ENCODE results near the gene FBP1.
"Not testable (repeated sequence)": the region's sequence is repeated elsewhere in the genome, so short reads cannot be mapped to it uniquely, and the experiment has no call there.

The FBP1 gene

GRCh38 chr9:94619026-94619425, 20.3 kb downstream of the FBP1 start:
- DNase-seq = no peak

- no peak for DNase-seq
Observed at GRCh38 chr9:94613003-94613402, 26.3 kb downstream of the FBP1 start.

GRCh38 chr9:94612071-94612470, 27.2 kb downstream of the FBP1 start:
- DNase-seq = no peak

- no peak for DNase-seq
Observed at GRCh38 chr9:94611638-94612068, 27.7 kb downstream of the FBP1 start.

GRCh38 chr9:94610181-94610606, 29.1 kb downstream of the FBP1 start:
- peak; percentile 26 for DNase-seq

GRCh38 chr9:94607423-94607691, 32.0 kb downstream of the FBP1 start:
- no peak for DNase-seq

- no peak for DNase-seq
Observed at GRCh38 chr9:94606646-94607422, 32.5 kb downstream of the FBP1 start.

- DNase-seq = peak; percentile 42
Observed at GRCh38 chr9:94603259-94604160, 35.8 kb downstream of the FBP1 start.

GRCh38 chr9:94602666-94603065, 36.7 kb downstream of the FBP1 start:
- no peak for DNase-seq

- DNase-seq = no peak
Observed at GRCh38 chr9:94600715-94601114, 38.6 kb downstream of the FBP1 start.

GRCh38 chr9:94600258-94600657, 39.1 kb downstream of the FBP1 start:
- no peak for DNase-seq

GRCh38 chr9:94599102-94599501, 40.2 kb downstream of the FBP1 start:
- DNase-seq = no peak

GRCh38 chr9:94593459-94594345, 45.6 kb downstream of the FBP1 start, which contains the start of gene FBP2:
FBP2 (minus strand) TSS chr9:94593824; CDS start chr9:94593726, 98 bp downstream.
- no peak for DNase-seq

GRCh38 chr9:94592683-94593082, 46.6 kb downstream of the FBP1 start:
- DNase-seq = not testable (repeated sequence)

- no peak for DNase-seq
Observed at GRCh38 chr9:94591876-94592275, 47.4 kb downstream of the FBP1 start.

GRCh38 chr9:94591046-94591545, 48.2 kb downstream of the FBP1 start:
- not testable (repeated sequence) for DNase-seq

- no peak for DNase-seq
Observed at GRCh38 chr9:94588681-94589080, 50.6 kb downstream of the FBP1 start.

GRCh38 chr9:94586814-94587213, 52.5 kb downstream of the FBP1 start:
- DNase-seq = no peak

GRCh38 chr9:94586316-94586715, 53.0 kb downstream of the FBP1 start:
- DNase-seq = no peak

GRCh38 chr9:94584555-94584954, 54.8 kb downstream of the FBP1 start:
- DNase-seq = no peak

- no peak for DNase-seq
Observed at GRCh38 chr9:94581728-94582127, 57.6 kb downstream of the FBP1 start.

GRCh38 chr9:94577571-94577970, 61.7 kb downstream of the FBP1 start:
- no peak for DNase-seq
